ENCODE results near the gene OPHN1.

The OPHN1 gene

DNA sequence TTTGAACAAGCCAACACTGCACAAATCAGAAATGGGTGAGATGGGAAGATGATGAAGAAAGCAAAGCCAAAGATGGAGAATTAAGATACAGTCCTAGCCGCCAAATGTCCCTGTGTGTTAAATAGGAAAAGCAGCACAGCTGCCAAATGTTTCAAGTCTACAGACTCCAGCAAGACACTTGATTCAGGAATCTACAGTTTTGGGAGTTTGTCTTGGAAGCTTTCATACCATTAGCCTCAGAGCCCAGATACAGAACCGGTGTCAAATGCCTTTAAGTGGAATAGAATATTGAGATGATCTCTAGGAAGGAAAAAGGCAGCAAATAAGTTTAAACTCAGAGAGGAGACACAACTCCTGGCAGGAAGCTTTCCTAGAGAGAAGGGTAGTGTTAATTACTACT is 30.3 kb downstream of the OPHN1 start:
- Histone ChIP-seq H3K14ac (ENCODE audit: low read length) (no peak overlapping the region), H3K4me1 (ENCODE audit: control insufficient read depth in 1 of 2, insufficient read depth in 2 of 2, low read length in 2 of 2) (peaks cover 0 to 6% of the 10 kb centered on the region in 2 experiments), H2AFZ (ENCODE audit: insufficient read depth, low read length, poor library complexity) (no peak overlapping the region), H4K12ac (ENCODE audit: low read depth, low read length) (no peak overlapping the region), H3K27ac (ENCODE audit: low read depth, low read length) (no peak overlapping the region), H3K4me2 (ENCODE audit: low read length) (no peak overlapping the region), H2BK5ac (ENCODE audit: low read depth, low read length, poor library complexity) (no peak overlapping the region), H2AK5ac (ENCODE audit: low read length) (no peak overlapping the region), H3K79me2 (ENCODE audit: control insufficient read depth, insufficient read depth, low read length, poor library complexity) (no peaks in the 10 kb centered on the region), H3K36me3 (ENCODE audit: control insufficient read depth in 1 of 2, insufficient read depth in 2 of 2, low read length in 2 of 2) (no peaks in the 10 kb centered on the region), H3K4ac (ENCODE audit: low read depth, low read length) (no peak overlapping the region), H3K18ac (ENCODE audit: low read length) (no peak overlapping the region), H3K27me3 (ENCODE audit: insufficient read depth, low read length) (no peaks in the 10 kb centered on the region), H4K8ac (ENCODE audit: low read depth, low read length) (no peak overlapping the region), H4K91ac (ENCODE audit: low read depth, low read length) (no peak overlapping the region), H3K9me3 (ENCODE audit: insufficient read depth, low read depth, low read length) (no peaks in the 10 kb centered on the region), H3K4me3 (ENCODE audit: low read depth, low read length) (no peak overlapping the region), H2BK120ac (ENCODE audit: insufficient read depth, low read length, poor library complexity) (no peak overlapping the region), H3K23ac (ENCODE audit: low read length) (no peak overlapping the region), H2BK12ac (ENCODE audit: low read length) (no peak overlapping the region), H3K9ac (ENCODE audit: low read length) (no peak overlapping the region), H3K79me1 (ENCODE audit: low read length) (no peaks in the 10 kb centered on the region)
- DNase-seq, result no peak
- no CpG with 5 or more reads among the region's 2 CpGs for WGBS (ENCODE audit: extremely low coverage, insufficient coverage, insufficient read length)

DNA sequence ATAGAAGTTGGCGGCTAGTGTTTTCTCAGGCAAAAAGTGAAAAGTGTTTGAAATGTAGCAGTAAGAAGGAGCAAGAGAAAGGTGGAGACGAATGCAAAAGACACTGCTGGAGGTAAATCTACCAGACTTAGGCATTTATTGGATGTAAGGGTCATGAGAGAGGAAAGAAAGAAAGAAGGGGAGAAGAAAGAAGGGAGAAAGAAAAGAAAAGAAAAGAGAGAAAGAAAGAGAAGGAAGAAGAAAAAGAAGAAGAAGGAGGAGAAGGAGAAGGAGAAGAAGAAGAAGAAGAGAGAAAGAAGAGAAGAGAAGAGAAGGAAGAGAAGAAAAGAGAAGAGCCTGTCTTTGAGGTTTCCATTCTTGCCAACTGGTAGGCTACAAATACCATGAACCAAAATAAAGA is 31.2 kb downstream of the OPHN1 start:
- Histone ChIP-seq H2AFZ (ENCODE audit: insufficient read depth, low read length, poor library complexity) (no peak overlapping the region), H2BK12ac (ENCODE audit: low read length) (no peak overlapping the region), H3K79me1 (ENCODE audit: low read length) (no peaks in the 10 kb centered on the region), H3K9me3 (ENCODE audit: insufficient read depth, low read depth, low read length) (no peaks in the 10 kb centered on the region), H4K91ac (ENCODE audit: low read depth, low read length) (no peak overlapping the region), H3K23ac (ENCODE audit: low read length) (no peak overlapping the region), H3K4me3 (ENCODE audit: low read depth, low read length) (no peak overlapping the region), H3K9ac (ENCODE audit: low read length) (no peak overlapping the region), H3K4me2 (ENCODE audit: low read length) (no peak overlapping the region), H3K27ac (ENCODE audit: low read depth, low read length) (no peak overlapping the region), H4K8ac (ENCODE audit: low read depth, low read length) (no peak overlapping the region), H3K79me2 (ENCODE audit: control insufficient read depth, insufficient read depth, low read length, poor library complexity) (no peaks in the 10 kb centered on the region), H3K36me3 (ENCODE audit: control insufficient read depth in 1 of 2, insufficient read depth in 2 of 2, low read length in 2 of 2) (no peaks in the 10 kb centered on the region), H3K27me3 (ENCODE audit: insufficient read depth, low read length) (no peaks in the 10 kb centered on the region), H2BK120ac (ENCODE audit: insufficient read depth, low read length, poor library complexity) (no peak overlapping the region), H3K18ac (ENCODE audit: low read length) (no peak overlapping the region), H4K12ac (ENCODE audit: low read depth, low read length) (no peak overlapping the region), H3K4ac (ENCODE audit: low read depth, low read length) (no peak overlapping the region), H3K14ac (ENCODE audit: low read length) (no peak overlapping the region), H2AK5ac (ENCODE audit: low read length) (no peak overlapping the region), H2BK5ac (ENCODE audit: low read depth, low read length, poor library complexity) (no peak overlapping the region), H3K4me1 (ENCODE audit: control insufficient read depth in 1 of 2, insufficient read depth in 2 of 2, low read length in 2 of 2) (peaks cover 0 to 6% of the 10 kb centered on the region in 2 experiments)
- DNase-seq, result no peak
- whole genome bisulfite sequencing (ENCODE audit: extremely low coverage, insufficient coverage, insufficient read length), result no CpG with 5 or more reads among the region's 2 CpGs

DNA sequence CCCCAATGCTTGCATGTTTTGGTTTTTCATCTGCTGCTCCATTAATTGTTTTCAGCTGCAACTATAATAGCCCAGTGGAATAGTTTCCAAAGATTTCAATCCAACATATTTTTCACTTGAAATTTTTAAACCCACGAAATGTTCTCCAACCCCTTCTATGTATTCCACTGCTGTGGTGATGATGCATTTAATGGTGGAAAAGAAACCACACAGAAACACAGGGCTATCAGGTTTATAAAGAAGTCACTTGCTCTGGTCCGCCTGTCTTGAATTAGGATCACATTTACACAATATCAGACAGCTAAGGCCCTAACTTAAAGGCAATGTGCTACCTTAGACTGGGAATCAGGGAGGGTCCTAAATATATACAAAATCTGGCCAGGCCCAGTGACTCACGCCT is 35.0 kb downstream of the OPHN1 start:
- Histone ChIP-seq H3K4me3 (ENCODE audit: low read depth, low read length) (no peak overlapping the region), H4K12ac (ENCODE audit: low read depth, low read length) (no peak overlapping the region), H4K91ac (ENCODE audit: low read depth, low read length) (no peak overlapping the region), H3K36me3 (ENCODE audit: control insufficient read depth in 1 of 2, insufficient read depth in 2 of 2, low read length in 2 of 2) (no peaks in the 10 kb centered on the region), H4K8ac (ENCODE audit: low read depth, low read length) (no peak overlapping the region), H3K27ac (ENCODE audit: low read depth, low read length) (no peak overlapping the region), H3K79me1 (ENCODE audit: low read length) (peaks cover 2% of the 10 kb centered on the region), H3K4me1 (ENCODE audit: control insufficient read depth in 1 of 2, insufficient read depth in 2 of 2, low read length in 2 of 2) (peaks cover 0 to 3% of the 10 kb centered on the region in 2 experiments), H3K27me3 (ENCODE audit: insufficient read depth, low read length) (no peaks in the 10 kb centered on the region), H3K4ac (ENCODE audit: low read depth, low read length) (no peak overlapping the region), H3K14ac (ENCODE audit: low read length) (no peak overlapping the region), H3K18ac (ENCODE audit: low read length) (no peak overlapping the region), H3K4me2 (ENCODE audit: low read length) (no peak overlapping the region), H3K79me2 (ENCODE audit: control insufficient read depth, insufficient read depth, low read length, poor library complexity) (no peaks in the 10 kb centered on the region), H2BK120ac (ENCODE audit: insufficient read depth, low read length, poor library complexity) (no peak overlapping the region), H3K9ac (ENCODE audit: low read length) (no peak overlapping the region), H2AK5ac (ENCODE audit: low read length) (no peak overlapping the region), H2AFZ (ENCODE audit: insufficient read depth, low read length, poor library complexity) (no peak overlapping the region), H2BK5ac (ENCODE audit: low read depth, low read length, poor library complexity) (no peak overlapping the region), H3K23ac (ENCODE audit: low read length) (no peak overlapping the region), H3K9me3 (ENCODE audit: insufficient read depth, low read depth, low read length) (no peaks in the 10 kb centered on the region), H2BK12ac (ENCODE audit: low read length) (no peak overlapping the region)
- WGBS (ENCODE audit: extremely low coverage, insufficient coverage, insufficient read length), result no CpG with 5 or more reads among the region's 3 CpGs
- no peak for DNase-seq

DNA sequence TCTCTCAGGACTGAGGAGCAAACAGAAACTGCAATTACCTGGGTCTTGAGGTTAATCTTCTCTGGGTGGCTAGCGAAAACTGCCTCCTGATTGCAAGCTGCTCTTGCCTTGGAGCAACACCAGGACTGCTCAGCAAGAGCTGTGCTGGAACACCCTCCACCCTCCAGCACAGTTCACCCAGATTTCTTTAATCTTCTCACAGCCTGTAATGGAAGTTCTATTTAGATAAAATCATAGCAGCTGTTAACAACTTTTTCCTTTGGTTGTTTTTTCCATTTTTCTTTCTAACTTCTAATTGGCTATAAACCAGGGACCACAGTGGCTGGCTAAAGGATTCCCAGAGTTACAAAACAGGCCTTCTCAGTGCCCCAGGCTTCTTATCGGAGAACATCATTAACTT is 36.3 kb downstream of the OPHN1 start:
- Histone ChIP-seq H2BK5ac (ENCODE audit: low read depth, low read length, poor library complexity) (no peak overlapping the region), H3K18ac (ENCODE audit: low read length) (no peak overlapping the region), H3K79me1 (ENCODE audit: low read length) (peaks cover 2% of the 10 kb centered on the region), H3K4ac (ENCODE audit: low read depth, low read length) (no peak overlapping the region), H3K4me3 (ENCODE audit: low read depth, low read length) (no peak overlapping the region), H4K12ac (ENCODE audit: low read depth, low read length) (no peak overlapping the region), H3K4me2 (ENCODE audit: low read length) (no peak overlapping the region), H4K8ac (ENCODE audit: low read depth, low read length) (no peak overlapping the region), H3K36me3 (ENCODE audit: control insufficient read depth in 1 of 2, insufficient read depth in 2 of 2, low read length in 2 of 2) (no peaks in the 10 kb centered on the region), H3K14ac (ENCODE audit: low read length) (no peak overlapping the region), H3K23ac (ENCODE audit: low read length) (no peak overlapping the region), H3K9ac (ENCODE audit: low read length) (no peak overlapping the region), H2AK5ac (ENCODE audit: low read length) (no peak overlapping the region), H2AFZ (ENCODE audit: insufficient read depth, low read length, poor library complexity) (no peak overlapping the region), H4K91ac (ENCODE audit: low read depth, low read length) (no peak overlapping the region), H2BK12ac (ENCODE audit: low read length) (no peak overlapping the region), H2BK120ac (ENCODE audit: insufficient read depth, low read length, poor library complexity) (no peak overlapping the region), H3K4me1 (ENCODE audit: control insufficient read depth in 1 of 2, insufficient read depth in 2 of 2, low read length in 2 of 2) (peaks cover 0 to 3% of the 10 kb centered on the region in 2 experiments), H3K9me3 (ENCODE audit: insufficient read depth, low read depth, low read length) (no peaks in the 10 kb centered on the region), H3K27ac (ENCODE audit: low read depth, low read length) (no peak overlapping the region), H3K27me3 (ENCODE audit: insufficient read depth, low read length) (no peaks in the 10 kb centered on the region), H3K79me2 (ENCODE audit: control insufficient read depth, insufficient read depth, low read length, poor library complexity) (no peaks in the 10 kb centered on the region)
- WGBS (ENCODE audit: extremely low coverage, insufficient coverage, insufficient read length), result no CpG with 5 or more reads among the region's 2 CpGs
- DNase-seq, result no peak

All from trophoblast cell (in vitro differentiated cells and primary cell).